ENCODE results near the gene GRIN3A. TPM values are rescaled to one million over a fixed set of nuclear protein-coding genes. Genes with fewer than 3 reads are reported as not detected.
"Not testable (repeated sequence)": the region's sequence is repeated elsewhere in the genome, so short reads cannot be mapped to it uniquely, and the experiment has no call there.

Gene GRIN3A
- total RNA-seq, 1 donor from 2014 or later = not detected

DNA sequence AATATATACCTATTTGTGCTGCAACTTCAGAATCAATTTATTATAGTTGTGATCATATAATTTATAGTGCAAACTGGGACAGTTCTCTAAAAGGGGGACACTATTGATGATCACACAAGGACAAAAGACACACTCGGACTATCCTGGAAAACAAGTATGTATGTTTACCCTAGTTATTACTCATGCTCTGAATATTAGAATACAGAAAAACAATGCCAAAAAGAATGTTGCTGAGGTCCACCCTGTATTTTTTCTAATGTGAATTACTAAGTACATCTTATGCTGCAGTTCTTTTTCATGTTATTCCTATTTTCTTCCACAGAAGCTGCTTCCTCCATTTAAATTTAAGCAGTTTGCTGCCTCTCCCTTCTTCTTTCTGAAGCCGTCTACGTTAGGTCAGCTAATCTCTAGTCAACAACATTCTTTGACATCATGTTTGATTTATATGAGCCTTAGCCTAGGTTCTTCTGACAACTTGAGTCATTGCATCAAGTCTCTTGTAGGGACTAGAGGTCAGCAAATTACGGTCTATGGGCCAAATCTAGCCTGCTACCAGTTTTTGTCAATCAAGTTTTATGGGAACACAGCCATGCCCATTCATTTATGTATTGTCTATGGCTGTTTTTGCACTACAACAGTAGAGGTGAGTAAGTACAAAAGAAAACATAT lies 103.6 kb downstream of the GRIN3A start:
- no peak for DNase-seq (ENCODE audit: low read depth)

DNA sequence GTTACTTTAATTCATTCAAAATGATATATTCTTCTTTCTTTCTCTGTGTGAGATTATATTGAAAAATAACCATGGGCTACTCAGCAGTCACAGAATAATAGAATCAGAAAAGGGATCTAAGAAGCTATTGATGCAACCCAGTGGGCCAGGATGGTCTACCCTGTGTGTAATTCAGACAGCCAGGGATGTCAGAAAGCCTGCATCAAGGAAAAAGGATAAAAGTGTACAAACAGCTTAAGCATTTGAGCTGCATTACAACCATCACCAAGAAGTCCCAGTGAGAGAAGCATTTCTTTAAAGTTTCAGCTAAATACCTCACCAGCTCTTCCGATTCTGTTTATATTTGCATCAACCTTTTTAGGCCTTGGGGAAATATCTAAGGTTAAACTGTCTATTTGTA lies 105.8 kb downstream of the GRIN3A start:
- DNase-seq (ENCODE audit: low read depth) = no peak

DNA sequence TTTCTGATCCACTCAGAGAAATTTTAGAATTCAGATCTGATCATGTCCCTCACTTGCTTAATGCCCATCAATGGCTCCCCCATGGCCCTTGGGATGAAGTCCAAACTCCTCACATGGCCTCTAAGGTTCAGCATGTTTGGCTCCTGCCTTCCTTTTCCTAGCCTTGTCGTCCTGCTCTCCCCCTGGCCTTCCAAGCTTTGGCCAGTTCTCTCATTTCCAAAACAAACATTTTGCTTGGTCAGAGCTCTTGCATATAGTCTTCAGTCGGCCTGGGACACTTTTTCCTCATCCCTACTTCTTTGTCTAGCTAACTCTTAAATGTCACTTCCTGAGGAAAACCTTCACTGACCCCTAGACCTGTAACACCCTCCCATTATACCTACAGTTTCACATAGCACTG lies 106.6 kb downstream of the GRIN3A start:
- DNase-seq (ENCODE audit: low read depth) = no peak

DNA sequence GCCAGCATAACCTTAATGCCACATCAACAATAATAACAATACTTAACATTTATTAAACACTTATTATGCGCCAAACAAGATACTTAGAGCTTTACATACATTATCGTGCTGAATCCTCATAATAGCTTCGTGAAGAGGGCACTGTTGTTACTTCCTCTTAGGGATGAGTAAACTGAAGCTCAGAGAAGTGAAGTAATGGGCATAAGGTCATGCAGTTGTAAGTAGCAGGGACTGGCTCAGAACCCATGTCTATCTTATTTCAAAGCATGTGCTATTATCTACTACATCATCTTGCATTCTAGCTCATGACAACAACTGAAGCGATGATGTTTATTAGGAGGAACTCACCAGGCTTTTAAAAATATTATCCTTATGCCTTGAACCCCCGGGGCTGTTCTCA lies 108.8 kb downstream of the GRIN3A start:
- no peak for DNase-seq (ENCODE audit: low read depth)

DNA sequence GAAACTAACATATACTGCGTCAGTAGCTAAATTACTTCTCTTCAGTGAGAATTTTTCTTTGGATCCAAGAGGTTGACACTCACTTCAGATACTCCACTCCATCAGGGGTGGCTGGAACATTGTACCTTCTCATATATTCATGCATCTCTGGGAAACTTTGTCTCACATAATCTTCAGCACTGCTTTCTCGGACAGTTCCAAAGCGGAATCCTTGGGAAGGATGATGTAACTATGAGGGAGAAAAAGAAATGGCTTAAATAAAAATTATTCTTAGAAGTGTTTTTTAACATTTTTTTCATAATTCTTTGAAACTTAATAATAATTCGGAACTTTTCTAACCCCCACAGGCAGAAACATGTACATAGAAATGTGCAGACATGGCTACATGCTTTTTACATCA lies 110.3 kb downstream of the GRIN3A start:
- DNase-seq (ENCODE audit: low read depth) = peak; percentile 40

DNA sequence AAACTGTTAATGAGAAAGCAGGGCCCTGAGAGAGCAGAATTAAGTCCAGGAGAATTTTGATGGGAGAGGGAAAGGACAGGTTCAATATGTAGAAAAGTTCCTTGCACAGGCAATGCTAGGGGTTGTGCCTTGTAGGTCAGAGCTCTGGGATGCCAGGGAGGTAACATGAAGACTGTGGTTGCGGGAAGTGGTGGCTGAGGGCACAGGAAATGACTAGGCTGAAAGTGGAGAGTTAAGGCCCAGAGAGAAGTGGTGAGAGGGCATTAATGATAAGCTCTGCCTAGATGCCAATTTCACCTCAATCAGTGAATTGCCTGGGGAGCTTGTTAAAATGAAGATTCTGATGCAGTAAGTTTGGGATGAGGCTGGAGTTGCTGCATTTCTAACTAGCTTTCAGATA lies 112.2 kb downstream of the GRIN3A start:
- DNase-seq (ENCODE audit: low read depth) = no peak

DNA sequence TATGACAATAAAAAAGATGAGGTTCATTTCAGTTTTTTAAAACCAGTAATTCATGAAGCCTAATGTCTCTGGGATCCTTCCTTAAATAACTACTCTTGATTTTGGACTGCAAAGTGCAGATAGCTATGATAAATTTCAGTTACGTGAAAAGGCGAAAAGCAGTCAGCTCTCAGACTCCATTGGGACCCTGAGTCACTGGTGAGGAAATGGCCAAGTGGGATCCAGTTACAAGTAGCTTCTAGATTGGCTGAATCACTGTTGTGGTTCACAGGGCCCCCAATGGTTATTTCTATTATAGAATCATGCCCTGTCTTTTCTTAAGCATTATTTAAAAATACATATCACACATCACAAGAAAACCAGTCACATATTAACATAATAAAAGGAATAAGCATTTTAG lies 112.6 kb downstream of the GRIN3A start:
- DNase-seq (ENCODE audit: low read depth) = peak; percentile 30

DNA sequence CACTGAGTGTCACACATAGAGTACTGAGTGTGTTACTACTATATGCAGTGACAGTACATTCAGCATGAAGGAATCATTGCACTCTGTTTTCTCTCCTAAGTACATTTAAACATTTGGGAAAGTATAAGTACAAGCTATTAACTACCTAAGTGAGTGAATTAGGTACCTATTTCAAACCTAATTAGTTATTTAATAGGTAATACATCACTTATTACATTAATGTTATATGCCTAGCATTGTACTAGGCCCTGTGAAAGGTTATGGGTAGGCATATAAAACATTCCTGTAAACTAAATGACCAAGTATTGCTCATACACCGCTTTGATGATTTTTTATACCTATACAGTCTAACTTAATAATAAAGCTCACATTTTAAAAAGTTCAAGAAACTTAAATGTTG lies 118.0 kb downstream of the GRIN3A start:
- no peak for DNase-seq (ENCODE audit: low read depth)

DNA sequence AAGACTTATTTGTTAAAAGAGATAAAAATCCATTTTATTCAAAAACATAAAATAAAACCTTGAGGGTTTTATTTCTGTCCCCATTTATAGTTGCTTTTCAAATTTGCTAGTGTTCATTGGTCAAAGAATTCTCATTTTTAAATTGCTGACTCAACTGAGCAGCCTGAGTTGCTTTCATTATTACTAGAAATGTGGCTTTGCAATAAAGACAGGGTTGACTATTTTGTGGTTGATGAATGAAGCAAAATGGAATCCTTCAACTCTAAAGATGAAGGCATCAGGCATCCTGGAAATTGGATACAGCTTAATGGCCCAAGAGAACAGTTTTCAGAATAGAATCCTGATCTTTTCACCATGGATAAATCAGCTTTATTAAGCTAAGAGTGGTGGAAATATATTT lies 119.7 kb downstream of the GRIN3A start:
- DNase-seq (ENCODE audit: low read depth) = no peak

DNA sequence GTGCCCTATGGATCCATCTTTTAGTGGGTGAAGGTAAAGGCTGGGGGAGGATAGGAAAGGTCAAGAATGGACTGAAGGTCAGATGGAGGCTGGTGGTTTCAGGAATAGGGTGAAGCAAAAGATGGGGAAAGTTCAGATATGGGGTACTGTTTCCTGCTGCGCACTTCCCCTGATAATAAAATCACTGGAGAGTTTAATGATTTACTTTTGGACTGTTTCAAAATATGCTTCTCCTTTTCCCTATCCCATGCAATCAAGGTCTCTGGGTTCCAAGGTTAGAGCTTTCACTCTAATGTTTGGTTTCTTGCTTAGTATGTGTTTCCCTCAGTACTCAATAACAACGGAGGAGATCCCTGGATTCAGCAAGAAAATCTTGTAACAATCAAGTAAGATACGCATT lies 132.9 kb downstream of the GRIN3A start:
- no peak for DNase-seq (ENCODE audit: low read depth)

DNA sequence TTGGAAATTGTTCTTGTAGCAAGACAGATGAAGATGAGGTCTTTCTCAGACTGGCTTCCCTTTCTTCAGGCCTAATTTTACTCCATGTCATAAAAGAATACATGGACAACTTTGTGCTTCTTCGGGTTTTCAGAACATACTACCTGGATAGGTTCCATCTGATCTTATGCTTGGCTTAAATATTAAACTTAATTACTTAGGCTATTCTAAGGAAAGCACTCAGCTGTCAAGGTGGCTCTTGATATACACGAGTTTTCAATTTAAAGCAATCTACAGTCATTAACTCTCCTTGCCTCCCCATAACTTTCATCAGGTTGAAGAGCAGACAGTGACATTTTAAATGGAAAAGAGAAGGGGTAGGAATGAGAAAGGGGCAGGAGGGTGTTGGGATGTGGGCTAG lies 134.2 kb downstream of the GRIN3A start:
- DNase-seq (ENCODE audit: low read depth) = no peak

DNA sequence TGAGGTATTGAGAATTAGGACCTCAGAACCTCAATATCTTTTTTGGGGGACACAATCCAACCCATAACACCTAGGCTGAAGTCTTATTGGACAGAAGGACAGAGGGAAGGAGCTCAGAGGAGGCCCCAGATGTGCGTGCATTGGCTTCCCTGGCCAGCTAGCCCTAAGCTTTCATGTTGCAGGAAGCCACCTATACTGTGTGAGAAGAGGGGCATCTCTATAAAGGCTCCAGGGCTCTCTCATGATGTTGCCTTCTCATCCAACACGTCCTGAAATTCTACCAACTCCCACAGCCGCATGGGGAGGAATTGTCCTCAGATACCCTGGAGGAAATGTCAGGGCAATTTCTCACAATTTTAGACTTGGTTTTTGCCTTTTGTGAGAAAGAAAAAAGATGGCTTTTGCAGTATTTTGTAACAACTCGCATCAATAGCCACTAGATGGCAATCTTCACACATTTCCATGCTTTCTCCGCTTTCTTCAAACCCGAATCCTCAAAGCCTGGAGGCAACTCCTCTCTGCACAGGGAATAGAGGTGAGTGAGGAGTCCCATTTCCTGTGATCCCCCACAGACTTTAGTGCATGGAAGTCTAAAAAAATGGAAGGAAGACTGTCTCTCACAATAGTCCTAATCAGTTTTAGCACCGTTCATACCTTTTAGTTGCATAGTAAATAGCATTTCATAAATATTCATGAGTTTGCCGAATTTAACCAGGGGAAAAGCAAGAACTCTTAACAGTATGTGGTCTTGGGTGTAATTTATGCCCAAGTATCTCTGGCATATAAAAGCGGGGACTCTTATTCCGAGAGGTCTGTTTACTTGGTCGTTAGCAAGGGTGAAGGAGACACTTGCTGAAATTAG lies 136.3 kb downstream of the GRIN3A start:
- DNase-seq (ENCODE audit: low read depth) = peak; percentile 63

DNA sequence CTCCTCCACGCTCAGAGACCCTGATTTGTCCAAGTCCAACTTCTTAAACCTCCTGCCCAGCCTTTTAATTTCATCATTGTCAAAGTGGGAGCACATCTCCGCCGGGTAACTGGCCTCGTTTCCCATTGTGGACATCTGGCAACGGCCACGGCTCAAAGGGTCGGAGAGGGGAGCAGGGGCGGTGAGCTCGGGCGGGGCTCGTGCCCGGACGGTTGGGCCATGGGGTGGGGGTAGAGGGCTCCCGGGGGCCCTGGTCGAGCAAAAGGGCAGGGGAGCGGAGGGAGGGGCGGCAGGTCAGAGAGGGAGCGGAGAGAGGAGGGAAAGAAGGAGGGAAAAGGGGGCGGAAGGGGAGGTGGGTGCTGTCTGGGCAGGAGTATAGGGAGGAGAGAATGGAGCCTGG lies 143.7 kb downstream of the GRIN3A start, which contains the start of gene PPP3R2:
Gene PPP3R2, minus strand, starts transcription at position 174 of the 400 bp plus-strand sequence. Its CDS starts 48 bp downstream, at position 126.
- no peak for DNase-seq (ENCODE audit: low read depth)

DNA sequence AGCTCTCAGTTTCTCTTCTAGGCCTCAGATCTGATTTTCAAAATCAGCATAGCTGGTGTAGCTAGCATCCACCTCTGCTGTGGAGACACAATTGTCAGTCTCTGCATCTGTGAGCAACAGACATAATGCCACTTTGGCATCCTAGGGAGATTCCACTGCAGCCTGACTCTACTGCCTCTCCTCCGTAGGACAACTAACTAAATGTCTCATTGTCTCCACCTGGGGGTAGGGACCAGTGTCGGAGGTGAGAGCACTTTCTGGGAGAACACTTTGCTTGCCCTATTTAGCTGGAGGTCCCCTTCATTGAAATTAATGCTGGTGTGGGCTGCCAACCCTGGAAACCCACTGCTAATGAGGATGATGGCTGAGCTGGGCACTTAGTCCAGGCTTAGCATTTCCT lies 145.1 kb downstream of the GRIN3A start:
- no peak for DNase-seq (ENCODE audit: low read depth)

DNA sequence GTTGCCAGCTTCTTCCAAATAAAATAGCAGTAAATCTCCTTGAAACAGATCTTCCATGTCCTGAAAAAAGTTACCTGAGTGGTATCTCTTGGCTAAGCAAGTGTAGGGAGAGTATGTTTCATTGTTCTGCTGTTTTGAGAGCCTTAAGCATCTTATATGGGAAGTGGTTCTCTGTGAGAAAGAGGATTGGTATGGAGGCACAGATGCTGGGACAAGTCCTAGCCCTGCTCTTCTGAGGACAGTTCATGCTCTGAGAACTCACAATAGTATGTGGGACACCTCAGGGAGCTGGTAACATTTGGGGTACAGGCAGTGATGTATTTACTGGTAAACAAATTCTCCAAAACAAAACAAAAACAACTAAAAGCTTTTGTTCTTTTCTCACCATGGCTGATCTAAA lies 145.7 kb downstream of the GRIN3A start:
- DNase-seq (ENCODE audit: low read depth) = no peak

DNA sequence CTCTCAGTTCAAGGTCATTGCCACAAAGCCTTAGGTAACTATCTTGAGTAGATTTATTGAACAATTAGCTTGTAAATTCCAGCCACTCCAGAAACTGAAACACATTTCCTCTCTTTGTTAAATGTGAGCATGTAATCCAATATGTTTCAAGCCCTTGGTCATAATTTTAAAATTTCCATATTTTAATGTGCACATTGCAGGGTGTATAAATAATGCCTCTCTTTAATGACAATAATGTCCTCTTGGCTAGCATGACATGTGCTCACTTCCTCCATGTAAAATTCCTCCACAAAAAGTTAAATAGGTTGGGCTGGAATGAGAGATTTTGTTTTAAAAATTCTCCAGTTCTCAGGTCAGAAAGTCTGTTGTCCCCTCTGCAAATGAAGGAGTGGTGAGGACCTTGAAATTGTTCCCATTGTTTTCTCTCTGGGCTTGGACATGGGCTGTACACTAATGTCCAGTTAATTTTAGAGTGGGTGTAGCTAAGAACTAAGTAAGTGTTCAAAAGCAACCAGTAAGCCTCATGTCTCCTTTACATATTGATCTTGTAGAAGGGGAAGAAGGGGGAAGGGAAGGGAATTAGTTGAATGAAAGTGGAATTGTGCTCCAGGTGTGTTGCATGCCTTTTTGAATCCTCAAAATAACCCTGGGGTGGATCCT lies 146.5 kb downstream of the GRIN3A start:
- no peak for DNase-seq (ENCODE audit: low read depth)

DNA sequence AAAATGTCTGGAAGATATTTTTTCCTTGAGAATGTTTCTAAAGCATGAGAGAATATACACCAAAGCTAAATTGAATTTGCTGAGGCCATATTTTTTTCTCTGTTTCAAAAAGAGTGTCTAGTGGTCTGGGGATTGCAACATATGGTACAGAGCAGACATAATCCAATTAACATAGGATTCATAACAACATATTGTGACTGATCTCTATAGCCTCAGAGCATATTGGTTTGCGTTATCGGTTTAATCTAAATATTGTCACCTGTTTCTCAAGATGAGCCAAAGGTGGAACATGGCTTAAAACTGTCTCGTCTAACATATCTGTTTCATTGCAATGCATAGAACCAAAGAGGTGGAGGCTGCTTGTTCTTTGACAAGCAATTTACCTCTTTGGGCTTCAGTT lies 147.5 kb downstream of the GRIN3A start:
- DNase-seq (ENCODE audit: low read depth) = no peak

DNA sequence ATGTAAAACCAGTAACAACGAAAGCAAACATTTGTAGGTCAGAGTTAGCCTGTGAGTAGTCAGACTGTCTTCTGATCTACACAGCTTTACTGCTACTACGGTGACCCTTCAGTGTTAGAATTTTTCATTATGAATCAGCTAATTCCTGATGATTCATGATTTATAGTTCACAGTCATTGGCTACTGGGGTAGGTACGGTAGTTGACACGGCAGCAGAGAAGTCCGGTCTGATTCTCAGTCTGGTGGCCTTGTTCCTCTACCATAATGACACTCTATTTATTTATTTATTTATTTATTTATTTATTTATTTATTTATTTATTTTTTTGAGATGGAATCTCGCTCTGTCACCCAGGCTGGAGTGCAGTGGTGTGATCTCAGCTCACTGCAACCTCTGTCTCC lies 148.4 kb downstream of the GRIN3A start:
- not testable (repeated sequence) for DNase-seq (ENCODE audit: low read depth)

DNA sequence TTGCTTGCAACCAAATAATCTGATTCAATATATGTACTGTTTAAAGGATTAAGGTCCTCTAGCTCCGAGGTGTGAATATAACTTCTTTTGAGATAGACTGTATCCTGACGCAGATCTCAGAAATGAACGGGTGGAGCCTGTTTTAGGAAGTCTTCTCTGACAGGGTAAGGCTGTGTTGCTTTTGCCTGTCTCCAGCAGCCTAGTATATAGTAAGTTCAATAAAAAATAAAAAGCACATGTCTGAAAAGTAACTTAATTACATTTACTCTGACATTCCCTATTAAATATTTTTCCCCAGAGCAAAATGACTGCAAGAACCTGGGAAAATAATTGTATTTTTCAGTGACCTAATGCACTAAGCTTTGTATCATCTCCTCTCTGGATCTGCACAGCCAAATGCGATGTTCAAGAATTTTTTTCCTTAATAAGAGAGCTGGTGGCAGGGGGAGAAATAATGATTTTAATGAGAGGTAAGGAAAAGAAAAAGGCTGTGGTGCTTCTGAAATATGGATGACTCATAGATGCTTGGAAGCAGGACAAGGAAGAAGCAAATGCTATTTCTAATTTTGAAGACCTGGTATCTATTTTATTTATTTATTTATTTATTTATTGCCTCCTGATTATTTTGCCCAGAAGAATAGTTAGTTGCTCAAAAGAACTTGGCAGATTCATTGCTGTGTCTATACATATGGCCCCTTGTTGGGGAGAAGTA lies 151.0 kb downstream of the GRIN3A start:
- DNase-seq (ENCODE audit: low read depth) = no peak

DNA sequence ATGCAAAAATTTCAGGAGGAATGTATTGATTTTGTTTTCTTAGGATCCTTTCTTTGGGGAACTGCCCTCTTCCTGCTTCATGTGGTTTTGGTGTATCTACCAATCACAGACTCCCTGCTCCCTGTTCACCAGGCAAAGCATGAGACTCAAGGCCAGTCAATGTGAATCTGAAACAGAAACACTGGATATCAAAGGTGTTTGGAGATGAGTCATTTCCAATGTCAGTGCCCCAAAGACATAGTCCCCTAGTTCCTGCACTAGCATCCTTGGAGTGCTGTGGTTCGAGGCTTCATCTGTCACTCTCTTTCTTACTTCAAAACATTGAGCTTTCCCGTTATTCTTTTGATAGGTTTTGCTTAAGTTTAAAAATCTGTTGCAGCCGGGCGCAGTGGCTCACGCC lies 151.8 kb downstream of the GRIN3A start:
- DNase-seq (ENCODE audit: low read depth) = no peak

DNA sequence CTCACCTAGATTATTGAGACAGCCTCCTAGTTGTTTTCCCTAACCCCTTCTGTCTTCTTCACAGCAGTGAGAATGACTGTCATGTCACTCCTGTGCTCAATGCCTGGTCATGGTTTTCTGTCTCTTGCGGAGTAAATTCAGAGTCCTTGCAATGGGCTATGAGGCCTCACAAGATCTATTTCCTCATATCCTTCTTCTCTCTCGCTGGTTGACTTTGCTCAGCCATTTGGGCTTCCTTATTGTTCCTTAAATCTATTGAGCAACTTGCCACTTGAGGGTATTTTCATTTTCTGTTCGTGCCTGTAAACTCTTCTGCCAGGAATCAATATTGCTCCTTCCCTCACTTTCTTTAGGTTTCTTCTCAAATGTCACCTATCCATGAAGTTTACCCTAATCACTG lies 152.7 kb downstream of the GRIN3A start:
- DNase-seq (ENCODE audit: low read depth) = no peak

DNA sequence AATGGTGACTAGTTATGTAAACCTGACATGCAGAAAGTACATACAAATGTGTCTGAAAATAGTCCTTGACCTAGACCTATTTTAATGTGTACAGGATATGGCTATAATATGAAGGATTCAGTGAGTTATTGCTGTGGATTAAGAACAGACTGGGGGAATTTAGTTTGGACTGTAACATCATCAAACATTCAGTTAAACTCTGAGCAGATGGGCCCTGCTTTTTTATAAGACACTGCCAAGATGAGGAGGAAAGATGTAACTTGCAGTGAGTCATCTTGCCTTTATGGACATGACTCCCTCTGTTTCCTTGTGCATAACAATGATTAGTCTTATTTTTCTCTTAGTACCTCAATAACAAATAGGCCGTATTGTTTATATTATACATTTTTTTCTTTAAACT lies 155.9 kb downstream of the GRIN3A start:
- peak; percentile 24 for DNase-seq (ENCODE audit: low read depth)

Data from myocyte (in vitro differentiated cells).